HG03135 (cell line): ENCODE data around the gene RPL13.

Experiments
- ATAC-seq: cut with Tn5 transposase; IDR thresholded peaks from one replicate; pipeline ENCODE4 v1.9.1; 2021; ENCODE audit warnings: mild to moderate bottlenecking, moderate library complexity; ENCODE audit not compliant: unreplicated experiment

The RPL13 gene

GRCh38 chr16:89560378-89561141 lies at the start of gene RPL13:
RPL13 (plus strand) TSS chr16:89560682; CDS start chr16:89560960, 278 bp downstream.
- ATAC-seq = peak; percentile 92

GRCh38 chr16:89511374-89511773 lies 49.1 kb upstream of the RPL13 start:
- no peak for ATAC-seq

GRCh38 chr16:89512453-89512852 lies 48.0 kb upstream of the RPL13 start:
- ATAC-seq = no peak

GRCh38 chr16:89517128-89517527 lies 43.4 kb upstream of the RPL13 start:
- no peak for ATAC-seq

- ATAC-seq = no peak
Observed at GRCh38 chr16:89519881-89520280, 40.6 kb upstream of the RPL13 start.

- ATAC-seq = no peak
Observed at GRCh38 chr16:89522287-89522686, 38.2 kb upstream of the RPL13 start.

- ATAC-seq = no peak
Observed at GRCh38 chr16:89523680-89524344, 36.7 kb upstream of the RPL13 start.

GRCh38 chr16:89525146-89525913 lies 35.2 kb upstream of the RPL13 start:
- ATAC-seq = no peak

- ATAC-seq = no peak
Observed at GRCh38 chr16:89529097-89529496, 31.4 kb upstream of the RPL13 start.

- no peak for ATAC-seq
Observed at GRCh38 chr16:89530401-89531381, 29.8 kb upstream of the RPL13 start.

- ATAC-seq = no peak
Observed at GRCh38 chr16:89531821-89532526, 28.5 kb upstream of the RPL13 start.

- ATAC-seq = no peak
Observed at GRCh38 chr16:89534252-89534756, 26.2 kb upstream of the RPL13 start.

GRCh38 chr16:89536371-89536770 lies 24.1 kb upstream of the RPL13 start:
- no peak for ATAC-seq

- no peak for ATAC-seq
Observed at GRCh38 chr16:89536886-89537548, 23.5 kb upstream of the RPL13 start.

GRCh38 chr16:89537549-89537925 lies 22.9 kb upstream of the RPL13 start:
- ATAC-seq = no peak

- no peak for ATAC-seq
Observed at GRCh38 chr16:89538286-89538685, 22.2 kb upstream of the RPL13 start.

GRCh38 chr16:89540557-89540956 lies 19.9 kb upstream of the RPL13 start:
- ATAC-seq = no peak

- no peak for ATAC-seq
Observed at GRCh38 chr16:89541792-89542191, 18.7 kb upstream of the RPL13 start.

- ATAC-seq = no peak
Observed at GRCh38 chr16:89544113-89544512, 16.4 kb upstream of the RPL13 start.
